ENCODE data around the gene RGS17.
A peak's percentile ranks its signal among the peaks of the same experiment; 100 is the strongest.
"Not testable (repeated sequence)": the region's sequence is repeated elsewhere in the genome, so short reads cannot be mapped to it uniquely, and the experiment has no call there.

Gene RGS17

GRCh38 chr6:153028286-153028685 lies 102.8 kb downstream of the RGS17 start:
- no peak for DNase-seq

DNA sequence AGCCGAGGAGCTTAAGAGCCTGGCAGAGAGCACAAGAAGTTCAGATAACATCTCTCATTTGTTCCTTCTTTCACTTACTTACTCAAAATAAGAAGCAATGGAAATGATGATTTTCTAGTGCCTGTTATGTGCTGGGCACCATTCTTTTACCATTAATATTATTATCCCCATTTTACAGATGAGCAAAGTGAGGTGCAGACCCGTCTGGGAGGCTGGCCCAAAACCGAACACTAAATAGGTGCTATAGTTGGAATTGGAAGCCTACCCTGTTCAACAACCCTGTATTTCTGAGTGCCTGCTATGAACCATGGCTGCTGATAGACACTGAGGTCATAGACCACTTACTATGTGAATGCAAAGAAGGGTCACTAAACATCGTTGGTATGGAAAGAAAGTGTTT lies 103.6 kb downstream of the RGS17 start:
- DNase-seq: no peak

- DNase-seq: no peak
Observed at GRCh38 chr6:153024709-153025017, 106.4 kb downstream of the RGS17 start.

DNA sequence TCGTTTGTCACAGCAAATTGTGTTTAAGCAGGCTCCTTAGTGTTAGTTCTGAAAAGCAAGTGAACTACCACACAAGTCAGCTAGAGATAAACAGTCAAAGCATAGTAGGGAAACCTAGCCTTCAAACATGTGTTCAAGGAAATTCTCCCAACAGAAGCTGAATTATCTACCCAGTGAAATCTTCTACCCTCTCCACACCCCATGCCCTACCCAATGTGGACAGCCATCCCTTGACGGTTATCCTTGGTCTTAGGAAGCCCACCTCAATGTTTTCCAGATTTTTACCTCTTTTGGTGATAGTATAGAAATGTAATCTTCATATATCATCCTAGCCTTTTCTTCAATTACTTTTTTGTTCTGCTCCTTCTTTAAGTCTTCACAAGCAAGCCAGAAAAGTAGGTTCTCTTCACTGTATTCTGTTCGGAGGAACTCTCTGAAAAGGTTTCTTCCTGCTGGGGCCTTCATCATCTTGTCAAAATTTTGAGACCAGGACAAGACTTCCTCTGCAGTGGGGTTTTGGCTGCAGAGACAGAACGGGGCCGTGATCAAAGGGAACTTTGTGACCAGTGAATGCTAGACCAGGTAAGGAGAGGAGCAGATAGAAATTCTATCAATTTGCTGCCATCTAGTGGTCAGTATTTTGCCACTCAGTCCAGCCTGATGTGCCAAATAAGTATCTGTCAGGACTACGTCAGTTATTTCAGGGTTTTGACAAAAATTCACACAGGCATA lies 106.9 kb downstream of the RGS17 start:
- peak; percentile 34 to 74 for DNase-seq

DNA sequence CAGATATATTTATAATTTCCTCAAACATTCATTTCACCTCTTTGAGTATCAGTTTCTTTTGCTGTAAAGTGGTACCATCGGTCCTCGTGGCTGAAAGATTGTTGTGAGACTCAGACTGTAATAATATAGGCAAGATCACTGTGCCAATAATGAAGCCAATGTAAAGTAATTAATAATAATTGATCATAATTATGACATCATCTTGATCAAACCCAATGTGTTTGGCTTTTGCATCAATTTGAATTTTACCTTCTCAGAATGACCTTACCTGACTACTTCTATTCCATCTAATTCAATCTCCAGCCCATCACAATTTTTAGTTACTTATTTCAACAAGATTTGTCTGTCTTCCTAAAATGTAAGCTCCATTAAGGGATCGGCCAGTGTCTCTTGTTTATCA lies 112.7 kb downstream of the RGS17 start:
- DNase-seq: no peak

GRCh38 chr6:153016846-153017245 lies 114.2 kb downstream of the RGS17 start:
- no peak for DNase-seq

DNA sequence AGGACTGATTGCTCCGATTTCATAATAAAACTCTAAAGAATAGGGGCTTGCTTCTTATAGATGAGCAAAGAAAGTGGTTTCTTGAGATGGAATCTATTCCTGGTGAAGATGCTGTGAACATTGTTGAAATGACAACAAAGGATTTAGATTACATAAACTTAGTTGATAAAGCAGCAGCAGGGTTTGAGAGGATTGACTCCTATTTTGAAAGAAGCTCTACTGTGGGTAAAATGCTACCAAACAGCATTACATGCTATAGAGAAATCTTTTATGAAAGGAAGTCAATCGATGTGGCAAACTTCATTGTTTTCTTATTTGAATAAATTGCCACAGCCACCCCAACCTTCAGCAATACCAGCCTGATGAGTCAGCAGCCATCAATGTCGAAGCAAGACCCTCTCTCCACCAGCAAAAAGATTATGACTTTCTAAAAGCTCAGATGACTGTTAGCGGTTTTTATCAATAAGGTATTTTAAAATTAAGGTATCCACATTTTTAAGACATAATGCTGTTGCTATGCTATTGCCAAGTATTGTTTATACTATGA lies 115.9 kb downstream of the RGS17 start:
- no peak for DNase-seq

DNA sequence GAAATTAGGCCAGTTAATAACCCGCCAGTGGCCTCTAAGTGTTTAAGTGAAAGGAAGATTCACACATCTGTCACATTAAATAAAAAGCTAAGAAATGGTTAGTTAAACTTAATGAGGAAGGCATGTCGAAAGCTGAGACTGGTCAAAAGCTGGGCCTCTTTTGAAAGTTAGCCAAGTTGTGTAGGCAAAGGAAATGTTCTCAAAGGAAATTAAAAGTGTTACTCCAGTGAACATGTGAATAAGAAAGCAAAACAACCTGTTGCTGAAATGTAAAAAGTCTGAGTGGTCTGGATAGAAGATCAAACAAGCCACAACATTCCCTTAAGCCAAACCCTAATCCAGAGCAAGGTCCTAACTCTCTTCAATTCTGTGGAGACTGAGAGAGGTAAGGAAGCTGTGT lies 117.6 kb downstream of the RGS17 start:
- no peak for DNase-seq

DNA sequence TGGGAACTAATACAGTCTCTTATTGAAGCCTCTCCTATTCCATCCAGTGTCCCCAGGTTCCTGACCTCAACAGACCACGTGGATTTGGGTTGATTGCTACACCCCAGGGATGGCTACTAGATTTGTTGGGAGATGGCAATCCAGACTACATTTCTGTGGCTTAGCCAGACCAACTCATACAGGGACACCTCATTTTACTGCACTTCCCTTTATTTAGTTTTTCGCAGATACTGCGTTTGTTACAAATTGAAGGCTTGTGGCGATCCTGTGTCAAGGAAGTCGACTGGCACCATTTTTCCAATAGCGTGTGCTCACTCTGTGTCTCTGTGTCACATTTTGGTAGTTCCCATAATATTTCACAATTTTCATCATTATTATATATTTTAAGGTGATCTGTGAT lies 118.2 kb downstream of the RGS17 start:
- DNase-seq: no peak

- no peak for DNase-seq
Observed at GRCh38 chr6:153003366-153003690, 127.8 kb downstream of the RGS17 start.

GRCh38 chr6:153002613-153003365 lies 128.3 kb downstream of the RGS17 start, which contains the start of gene MTRF1L:
MTRF1L (minus strand) TSS chr6:153002709; CDS start chr6:153002685, 24 bp downstream.
- DNase-seq: peak; percentile 87 to 90

DNA sequence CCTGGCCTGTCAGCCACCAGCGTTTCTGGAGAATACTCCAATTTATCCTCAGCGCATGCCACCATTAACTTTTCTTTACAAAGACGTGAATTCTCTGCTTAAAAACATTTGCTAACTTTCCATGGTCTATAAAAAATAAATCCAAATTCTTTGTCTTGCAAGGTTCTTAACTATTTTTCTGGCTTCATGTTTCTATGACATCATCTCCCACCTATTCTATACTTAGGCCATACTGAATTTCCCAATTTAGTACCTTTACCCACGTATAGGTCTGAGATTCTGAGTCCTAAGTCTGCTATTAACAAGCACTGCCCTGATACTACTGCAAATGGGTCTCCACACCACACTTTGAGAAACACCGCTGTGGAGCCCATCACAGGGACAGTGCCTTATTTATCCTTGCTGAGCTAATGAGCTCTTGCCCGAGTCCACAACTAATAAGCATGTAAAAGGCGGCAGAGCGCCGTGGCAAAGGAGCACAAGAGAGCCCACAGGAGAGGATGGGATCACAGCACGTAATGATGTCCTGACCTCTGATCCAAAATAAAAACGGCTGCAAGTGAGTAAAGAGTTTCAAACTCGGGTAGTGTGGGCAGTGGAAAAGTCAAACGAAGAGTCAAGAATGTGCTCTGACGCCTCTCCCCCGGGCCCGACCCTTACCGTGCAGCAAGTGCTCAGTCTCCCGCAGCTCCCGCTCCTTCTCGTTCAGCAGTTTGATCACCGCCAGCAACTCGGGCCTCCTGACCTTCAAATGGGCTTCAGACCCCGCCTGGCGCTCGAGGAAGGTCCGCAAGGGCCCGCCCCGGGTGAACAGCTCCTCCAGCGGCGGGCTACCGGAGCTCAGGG lies 129.1 kb downstream of the RGS17 start:
- no peak for DNase-seq

DNA sequence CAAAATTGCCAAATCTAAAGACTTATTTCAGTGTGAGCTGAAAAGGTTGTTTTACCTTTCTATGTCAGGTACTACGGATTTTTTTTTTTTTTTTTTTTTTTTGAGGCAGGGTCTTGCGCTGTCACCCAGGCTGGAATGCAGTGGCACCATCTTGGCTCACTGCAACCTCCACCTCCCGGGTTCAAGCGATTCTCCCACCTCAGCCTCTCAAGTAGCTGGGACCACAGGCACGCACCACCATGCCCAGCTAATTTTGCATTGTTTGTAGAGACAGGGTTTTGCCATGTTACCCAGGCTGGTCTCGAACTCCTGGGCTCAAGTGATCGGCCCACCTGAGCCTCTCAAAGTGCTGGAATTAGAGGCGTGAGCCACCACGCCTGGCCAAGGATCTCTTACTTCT lies 130.3 kb downstream of the RGS17 start:
- DNase-seq: not testable (repeated sequence)

DNA sequence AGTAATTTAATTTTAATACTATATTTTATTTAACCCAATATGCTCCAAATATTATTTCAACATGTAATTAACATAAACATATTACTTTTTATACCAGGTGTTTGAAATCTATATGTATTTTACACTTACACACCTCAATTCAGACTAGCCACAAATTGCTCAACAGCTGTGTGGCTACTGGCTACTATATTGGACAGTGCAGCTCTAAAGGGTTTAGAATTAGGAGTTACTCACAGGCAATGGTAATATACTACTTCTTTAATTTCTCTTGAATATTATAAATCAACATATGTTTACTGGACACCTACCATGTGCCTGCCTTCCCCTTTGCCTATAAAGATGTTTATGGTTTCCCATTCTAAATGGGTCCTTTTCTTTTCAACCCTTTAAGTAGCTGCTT lies 130.8 kb downstream of the RGS17 start:
- no peak for DNase-seq

DNA sequence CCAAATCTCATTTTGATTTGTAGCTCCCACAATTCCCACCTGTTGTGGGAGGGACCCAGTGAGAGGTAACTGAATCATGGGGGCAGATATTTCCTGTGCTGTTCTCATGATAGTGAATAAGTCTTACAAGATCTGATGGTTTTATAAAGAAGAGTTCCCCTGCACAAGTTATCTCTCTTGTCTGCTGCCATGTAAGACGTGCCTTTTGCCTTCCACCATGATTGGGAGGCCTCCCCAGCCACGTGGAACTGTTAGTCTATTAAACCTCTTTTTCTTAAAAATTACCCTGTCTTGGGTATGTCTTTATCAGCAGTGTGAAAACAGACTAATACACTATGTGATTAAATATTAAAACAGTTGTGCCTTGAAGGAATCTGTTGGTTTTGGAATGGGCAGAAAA lies 131.5 kb downstream of the RGS17 start:
- DNase-seq: not testable (repeated sequence)

DNA sequence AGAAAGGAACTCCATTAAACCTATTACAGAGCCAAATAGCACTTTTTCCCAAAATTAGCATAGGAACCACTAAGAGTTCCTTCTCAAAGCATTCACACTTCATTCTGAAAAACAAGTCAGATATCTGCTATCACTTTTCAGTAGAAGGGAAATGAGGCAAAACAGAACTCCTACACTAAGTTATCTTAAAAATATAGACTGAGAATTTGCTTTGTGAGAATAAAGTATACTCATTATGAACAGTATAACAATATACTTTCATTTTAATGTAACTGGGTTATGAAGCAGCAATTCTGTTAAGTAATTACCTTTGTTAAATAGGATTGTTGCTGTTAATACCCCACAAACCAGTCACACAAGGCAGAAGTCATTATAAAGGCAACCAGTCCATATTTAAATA lies 137.2 kb downstream of the RGS17 start:
- no peak for DNase-seq

DNA sequence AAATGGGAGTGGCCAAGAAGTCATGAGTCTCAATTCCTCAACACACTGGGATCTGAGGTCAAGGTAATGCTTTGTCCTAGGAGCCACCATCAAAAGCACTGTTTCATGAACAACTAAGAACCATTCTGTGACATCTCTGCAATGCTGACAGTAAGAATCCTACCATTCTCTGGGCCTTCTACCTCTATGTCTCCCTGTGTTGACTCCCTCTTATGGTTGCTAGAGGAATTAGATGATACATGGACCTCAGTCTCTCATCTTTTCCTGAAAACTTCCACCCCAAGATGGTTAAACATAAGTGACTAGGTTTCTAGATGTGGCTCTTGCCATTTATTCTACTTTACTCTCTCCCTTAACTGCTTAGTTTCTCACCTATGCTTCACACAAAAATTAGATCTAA lies 137.7 kb downstream of the RGS17 start:
- no peak for DNase-seq

DNA sequence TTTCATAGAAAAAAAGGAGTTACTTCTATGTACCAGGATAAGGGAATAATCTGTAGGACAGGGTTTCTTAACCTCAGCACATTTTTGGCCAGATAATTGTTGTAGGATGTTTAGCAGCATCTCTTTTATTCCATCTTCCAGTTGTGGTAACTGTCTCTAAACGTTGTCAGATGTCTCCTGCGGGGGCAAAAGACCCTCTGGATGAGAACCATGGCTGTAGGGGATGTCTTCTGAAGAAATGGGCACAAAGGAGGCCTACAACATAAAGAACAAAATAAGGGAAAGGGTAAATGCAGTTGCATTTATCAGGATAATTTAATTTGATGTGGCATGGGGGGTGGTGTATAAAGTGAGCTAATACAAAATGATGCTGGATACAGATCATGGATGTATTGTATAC lies 144.1 kb downstream of the RGS17 start:
- DNase-seq: no peak

GRCh38 chr6:152985300-152985699 lies 145.8 kb downstream of the RGS17 start:
- DNase-seq: not testable (repeated sequence)

- no peak for DNase-seq
Observed at GRCh38 chr6:152984513-152984872, 146.6 kb downstream of the RGS17 start.

DNA sequence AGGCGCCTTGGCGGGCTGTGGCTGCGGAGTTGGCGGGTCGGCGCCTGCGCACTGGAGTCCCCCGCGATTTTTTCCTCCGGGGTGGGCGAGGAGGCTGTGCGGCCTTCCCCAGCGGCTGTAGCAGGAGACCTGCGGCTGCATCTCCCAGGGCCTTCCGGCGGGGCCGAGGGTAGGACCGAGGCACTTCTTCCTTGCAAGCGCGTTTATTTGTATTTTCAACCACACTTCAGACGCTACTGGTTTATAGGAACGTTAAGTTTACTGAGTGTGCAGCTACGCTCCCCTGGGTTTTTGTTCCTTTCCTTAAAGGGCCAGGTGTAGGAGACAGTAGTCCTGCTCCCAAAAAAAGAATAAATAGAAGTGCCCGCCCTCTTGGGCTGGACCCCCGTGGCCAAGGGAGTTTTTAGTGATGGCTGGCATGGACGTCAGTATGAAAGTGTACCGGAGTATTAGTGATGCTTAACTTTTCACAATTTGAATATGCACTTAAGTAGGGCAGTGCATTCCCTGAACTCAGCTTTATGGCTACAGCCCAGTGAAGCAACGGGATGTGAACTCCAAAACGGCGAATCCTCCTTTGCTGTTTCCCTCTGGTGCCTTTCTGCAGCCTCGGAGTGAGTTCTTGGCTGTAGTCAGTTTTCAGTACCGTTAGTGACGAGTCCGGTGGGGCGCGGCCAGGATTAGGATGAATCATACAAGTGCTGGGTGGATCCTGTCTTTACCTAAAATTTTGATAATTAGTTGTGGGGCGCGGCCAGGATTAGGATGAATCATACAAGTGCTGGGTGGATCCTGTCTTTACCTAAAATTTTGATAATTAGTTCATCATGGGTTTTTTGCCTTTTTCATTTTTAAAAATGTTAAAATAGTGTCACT lies 147.2 kb downstream of the RGS17 start:
- peak; percentile 60 to 64 for DNase-seq

- peak; percentile 98 for DNase-seq
Observed at GRCh38 chr6:152982904-152983636, 148.0 kb downstream of the RGS17 start, which contains the start of gene FBXO5. FBXO5 (minus strand) TSS chr6:152983041; CDS start chr6:152982959, 82 bp downstream.

Measured in CD4-positive, alpha-beta T cell treated with Interferon alpha-2 for 1 hour (primary cell).